ENCODE data around the gene ZNF624.
"Not testable (repeated sequence)": the region's sequence is repeated elsewhere in the genome, so short reads cannot be mapped to it uniquely, and the experiment has no call there.

Gene ZNF624

GRCh38 chr17:16653367-16654041, at the start of gene ZNF624:
Gene ZNF624 (minus strand): TSS chr17:16653850.
- peak within 1 kb of the TSS; percentile 77 for H3K4me3 ChIP-seq (replicated peaks; ENCODE audit: low read depth, low read length)
- DNase-seq (ENCODE audit: extremely low read depth, low read depth): peak; percentile 63
- TF ChIP-seq CTCF (IDR thresholded peaks at IDR 0.05; ENCODE audit: low read depth, low read length, missing control alignments): no peak

- DNase-seq (ENCODE audit: extremely low read depth, low read depth); H3K4me3 ChIP-seq (replicated peaks; ENCODE audit: low read depth, low read length): not testable (repeated sequence)
Observed at GRCh38 chr17:16697603-16698002, 44.0 kb upstream of the ZNF624 start.

- not testable (repeated sequence) for DNase-seq (ENCODE audit: extremely low read depth, low read depth); H3K4me3 ChIP-seq (replicated peaks; ENCODE audit: low read depth, low read length)
Observed at GRCh38 chr17:16690447-16690846, 36.8 kb upstream of the ZNF624 start.

- TF ChIP-seq CTCF (IDR thresholded peaks at IDR 0.05; ENCODE audit: low read depth, low read length, missing control alignments): peak; percentile 50
- not testable (repeated sequence) for H3K4me3 ChIP-seq (replicated peaks; ENCODE audit: low read depth, low read length); DNase-seq (ENCODE audit: extremely low read depth, low read depth)
Observed at GRCh38 chr17:16689731-16690281, 36.2 kb upstream of the ZNF624 start, which contains the start of gene CCDC144A. Gene CCDC144A (plus strand): TSS chr17:16690241. CDS start chr17:16690401, 160 bp downstream.

GRCh38 chr17:16687151-16687550, 33.5 kb upstream of the ZNF624 start:
- H3K4me3 ChIP-seq (replicated peaks; ENCODE audit: low read depth, low read length); DNase-seq (ENCODE audit: extremely low read depth, low read depth): not testable (repeated sequence)

GRCh38 chr17:16686019-16686418, 32.4 kb upstream of the ZNF624 start:
- DNase-seq (ENCODE audit: extremely low read depth, low read depth); H3K4me3 ChIP-seq (replicated peaks; ENCODE audit: low read depth, low read length): not testable (repeated sequence)

GRCh38 chr17:16683290-16684138, 29.9 kb upstream of the ZNF624 start:
- DNase-seq (ENCODE audit: extremely low read depth, low read depth): not testable (repeated sequence)

GRCh38 chr17:16676676-16677268, 23.1 kb upstream of the ZNF624 start:
- no peak for DNase-seq (ENCODE audit: extremely low read depth, low read depth)
- no peak for TF ChIP-seq CTCF (IDR thresholded peaks at IDR 0.05; ENCODE audit: low read depth, low read length, missing control alignments)
- no peak overlapping the region for H3K4me3 ChIP-seq (replicated peaks; ENCODE audit: low read depth, low read length)

More at GRCh38 chr17:16683290-16684138, 29.9 kb upstream of the ZNF624 start:
- H3K4me3 ChIP-seq (replicated peaks; ENCODE audit: low read depth, low read length): not testable (repeated sequence)

- DNase-seq (ENCODE audit: extremely low read depth, low read depth): not testable (repeated sequence)
- peak overlapping the region; percentile 42 for H3K4me3 ChIP-seq (replicated peaks; ENCODE audit: low read depth, low read length)
Observed at GRCh38 chr17:16666907-16667636, 13.4 kb upstream of the ZNF624 start.

- H3K4me3 ChIP-seq (replicated peaks; ENCODE audit: low read depth, low read length): peak overlapping the region; percentile 42
- DNase-seq (ENCODE audit: extremely low read depth, low read depth): not testable (repeated sequence)
Observed at GRCh38 chr17:16666553-16666906, 12.9 kb upstream of the ZNF624 start.

Measured in HFF-Myc (cell line).